Adrenal gland (tissue), 5 donors: ENCODE results near the gene PIEZO2.

ENCODE experiments used
- CTCF ChIP-seq, 6 experiments: fragments of 450-650 bp in 4 of 6; fragments of 200-600 bp in 2 of 6; sonication (generic) in 1 of 6; IDR thresholded peaks; 1 replicate in 5 of 6; 2 replicates in 1 of 6; pipeline versions ENCODE4 v1.5.1 to v1.8.0; 2016 to 2021; ENCODE audit warnings: antibody characterized with exemption in 6 of 6, mild to moderate bottlenecking in 2 of 6, moderate library complexity in 1 of 6
- POLR2A ChIP-seq, 2 donors: fragments of 450-650 bp; IDR thresholded peaks; one replicate each; pipeline ENCODE4 v1.6.1; 2017; ENCODE audit warnings: antibody characterized with exemption in 2 of 2, mild to moderate bottlenecking in 2 of 2, moderate library complexity in 1 of 2
- donor health status: DM: no; HTN: no; CAD: no.

- TF ChIP-seq CTCF (IDR thresholded peaks at IDR 0.05) (no peak), POLR2A (IDR thresholded peaks at IDR 0.05) (no peak)
Measured at GRCh38 chr18:10755855-10756254, 393.5 kb downstream of the PIEZO2 start.
